Measurements from ENCODE around the gene RPL28.

RPL28 gene

GRCh38 chr19:55368106-55368505, 17.6 kb upstream of the RPL28 start:
- H3K27ac ChIP-seq (ENCODE audit: extremely low read depth, low read depth, low read length): no peak overlapping the region
- H3K9me3 ChIP-seq (ENCODE audit: control insufficient read depth, insufficient read depth, low read depth, low read length): no peaks in the 10 kb centered on the region
- ChIA-PET CTCF (interaction anchor here (0.8 to 1.6 kb wide), 3 partner anchors 20 to 61 kb away, joined by 3 to 5 read pairs (median 3); partner anchors contain the start of gene KMT5C), POLR2A (interaction anchor here (0.6 to 2.8 kb wide), 7 partner anchors 20 to 40 kb away, joined by 3 to 20 read pairs (median 4); partner anchors contain the start of genes KMT5C and UBE2S)
- H3K4me3 ChIP-seq (ENCODE audit: low read depth, low read length): no peak overlapping the region
- peaks cover 5% of the 10 kb centered on the region; the same call in 1 of the 2 replicates for H3K4me1 ChIP-seq (ENCODE audit: control insufficient read depth, insufficient read depth, low read length)
- H3K36me3 ChIP-seq (ENCODE audit: control insufficient read depth in 2 of 2, insufficient read depth in 1 of 2, low read length in 2 of 2): no peaks in the 10 kb centered on the region
- TF ChIP-seq SCRT2 (tag by site-specific recombination; IDR thresholded peaks at IDR 0.05): peak; percentile 35; the same call in 1 of the 2 replicates
- no peak for TF ChIP-seq ZNF692 (tag by site-specific recombination; IDR thresholded peaks at IDR 0.05)

- H3K4me1 ChIP-seq (ENCODE audit: control insufficient read depth, insufficient read depth, low read length): peaks cover 5% of the 10 kb centered on the region; the same call in 1 of the 2 replicates
- ChIA-PET POLR2A (interaction anchor here (1.2 to 2.8 kb wide), 10 partner anchors 13 to 39 kb away, joined by 3 to 20 read pairs (median 6); partner anchors contain the start of genes KMT5C and UBE2S), CTCF (interaction anchor here (0.8 to 1.6 kb wide), 4 partner anchors 19 to 194 kb away, joined by 3 to 5 read pairs (median 4); partner anchors contain the start of gene KMT5C)
- no peaks in the 10 kb centered on the region for H3K36me3 ChIP-seq (ENCODE audit: control insufficient read depth in 2 of 2, insufficient read depth in 1 of 2, low read length in 2 of 2)
- peak overlapping the region; percentile 31 for H3K4me3 ChIP-seq (ENCODE audit: low read depth, low read length)
- no peaks in the 10 kb centered on the region for H3K9me3 ChIP-seq (ENCODE audit: control insufficient read depth, insufficient read depth, low read depth, low read length)
- H3K27ac ChIP-seq (ENCODE audit: extremely low read depth, low read depth, low read length): no peak overlapping the region
- TF ChIP-seq KLF8 (tag by site-specific recombination; IDR thresholded peaks at IDR 0.05) (peak; percentile 28; the same call in 1 of the 2 replicates), ZBTB26 (tag by site-specific recombination; optimal IDR thresholded peaks at IDR 0.05) (peak; percentile 22), ZBTB20 (tag by site-specific recombination; IDR thresholded peaks at IDR 0.05) (peak; percentile 81), KLF17 (tag by site-specific recombination; IDR thresholded peaks at IDR 0.05) (0 out of 2 replicates have a peak, but pooled peaks have one; percentile 28), ZNF600 (tag by site-specific recombination; IDR thresholded peaks at IDR 0.05) (no peak), BCL6B (tag by site-specific recombination; IDR thresholded peaks at IDR 0.05) (no peak), TRIM28 (IDR thresholded peaks at IDR 0.05; ENCODE audit: borderline replicate concordance, low read length) (no peak), SP3 (tag by site-specific recombination; IDR thresholded peaks at IDR 0.05) (peak; percentile 60), SP2 (tag by site-specific recombination; IDR thresholded peaks at IDR 0.05) (peak; percentile 47), ZNF398 (tag by site-specific recombination; IDR thresholded peaks at IDR 0.05) (peak; percentile 90), ZFHX2 (tag by site-specific recombination; conservative IDR thresholded peaks at IDR 0.05) (peak; percentile 91), KLF9 (tag by site-specific recombination; IDR thresholded peaks at IDR 0.05; ENCODE audit: low read depth) (peak; percentile 30; the same call in 1 of the 2 replicates), ZIC2 (tag by site-specific recombination; IDR thresholded peaks at IDR 0.05) (no peak), EGR2 (tag by site-specific recombination; IDR thresholded peaks at IDR 0.05; ENCODE audit: low read depth) (peak; percentile 76), GLIS1 (tag by site-specific recombination; IDR thresholded peaks at IDR 0.05) (peak; percentile 50), ZNF777 (tag by site-specific recombination; IDR thresholded peaks at IDR 0.05; ENCODE audit: borderline replicate concordance) (peak; percentile 70; the same call in 1 of the 2 replicates), GLIS2 (tag by site-specific recombination; IDR thresholded peaks at IDR 0.05) (peak; percentile 6; the same call in 1 of the 2 replicates), ZNF202 (tag by site-specific recombination; IDR thresholded peaks at IDR 0.05; ENCODE audit: borderline replicate concordance) (no peak), PBX3 (CRISPR knock-in tag; IDR thresholded peaks at IDR 0.05) (peak; percentile 60; the same call in 1 of the 2 replicates)
These were observed 16.8 kb upstream of the RPL28 start for GRCh38 chr19:55368701-55369563.
